Common myeloid progenitor, CD34-positive (primary cell): ENCODE data around the gene FNBP1L.
"Not testable (repeated sequence)": the region's sequence is repeated elsewhere in the genome, so short reads cannot be mapped to it uniquely, and the experiment has no call there.

Experiments
- CTCF ChIA-PET: fragments of 350-600 bp; sonication (Branson Sonifier 250); formaldehyde crosslinking; loops from one replicate; lab custom pipeline; 2021; ENCODE audit warnings: antibody characterized with exemption; lab: Charles Lee
- POLR2A ChIA-PET: fragments of 350-600 bp; sonication (Branson Sonifier 250); formaldehyde crosslinking; loops from one replicate; lab custom pipeline; 2021; ENCODE audit warnings: antibody characterized with exemption; lab: Charles Lee
- DNase-seq, 3 donors: peaks; one replicate each; pipeline versions ENCODE4 v3.0.0 to v3.0.0-alpha.2; 2013
- H3K27ac ChIP-seq, 2 experiments: 1 replicate in 1 of 2; 2 replicates in 1 of 2; pipeline ENCODE4 v1.7.0; 2013; ENCODE audit warnings: inconsistent platforms in 2 of 2, low read length in 2 of 2, mild to moderate bottlenecking in 2 of 2, low read depth in 1 of 2, moderate library complexity in 1 of 2; ENCODE audit not compliant: severe bottlenecking in 2 of 2, insufficient read depth in 1 of 2, poor library complexity in 1 of 2
- H3K27me3 ChIP-seq, 5 experiments: replicated peaks in 2 of 5; 1 replicate in 3 of 5; 2 replicates in 2 of 5; pipeline versions ENCODE4 v1.6.1 to v1.7.0; 2013; ENCODE audit warnings: low read length in 4 of 5, mild to moderate bottlenecking in 2 of 5, moderate library complexity in 2 of 5, inconsistent platforms in 1 of 5; ENCODE audit not compliant: insufficient read depth in 5 of 5, control insufficient read depth in 4 of 5
- H3K36me3 ChIP-seq, 4 experiments: 1 replicate in 2 of 4; 2 replicates in 2 of 4; pipeline versions ENCODE4 v1.6.1 to v1.7.0; 2013; ENCODE audit warnings: low read length in 3 of 4, control low read depth in 1 of 4, mild to moderate bottlenecking in 1 of 4; ENCODE audit not compliant: control insufficient read depth in 4 of 4, insufficient read depth in 4 of 4
- H3K4me1 ChIP-seq, 4 experiments: 1 replicate in 3 of 4; 2 replicates in 1 of 4; pipeline versions ENCODE4 v1.6.1 to v1.7.1; 2013; ENCODE audit warnings: low read length in 3 of 4, mild to moderate bottlenecking in 3 of 4, control low read depth in 1 of 4, inconsistent platforms in 1 of 4, moderate library complexity in 1 of 4; ENCODE audit not compliant: control insufficient read depth in 4 of 4, insufficient read depth in 4 of 4; ENCODE audit errors: control extremely low read depth in 1 of 4
- H3K4me3 ChIP-seq, 7 experiments: 1 replicate in 4 of 7; 2 replicates in 3 of 7; pipeline versions ENCODE4 v1.5.1 to v1.7.0; 2013; ENCODE audit warnings: mild to moderate bottlenecking in 7 of 7, low read length in 6 of 7, moderate library complexity in 6 of 7, inconsistent platforms in 2 of 7, low read depth in 2 of 7, control low read depth in 1 of 7; ENCODE audit not compliant: insufficient read depth in 4 of 7, control insufficient read depth in 1 of 7; ENCODE audit errors: extremely low read depth in 1 of 7
- H3K9me3 ChIP-seq, 5 experiments: 1 replicate in 4 of 5; 2 replicates in 1 of 5; pipeline versions ENCODE4 v1.6.1 to v1.7.1; 2013; ENCODE audit warnings: low read length in 4 of 5, mild to moderate bottlenecking in 2 of 5, inconsistent platforms in 1 of 5, low read depth in 1 of 5, moderate library complexity in 1 of 5; ENCODE audit not compliant: control insufficient read depth in 4 of 5, insufficient read depth in 2 of 5; ENCODE audit errors: control extremely low read depth in 1 of 5
- WGBS: methylation state at CpG from one replicate; pipeline ENCODE4 v1.1.5; 2013; ENCODE audit not compliant: insufficient coverage; 5-methylcytosine and 5-hydroxymethylcytosine counted together

FNBP1L gene

GRCh38 chr1:93468662-93469061, 20.7 kb downstream of the FNBP1L start:
- no peaks in the 10 kb centered on the region for H3K27me3 ChIP-seq
- ChIA-PET CTCF (no interaction called here), POLR2A (no interaction called here)
- H3K9me3 ChIP-seq: peaks cover 0 to 8% (median 0%) of the 10 kb centered on the region in 5 experiments
- H3K27ac ChIP-seq: no peak overlapping the region
- H3K36me3 ChIP-seq: peaks cover 0 to 1% (median 0%) of the 10 kb centered on the region in 4 experiments
- DNase-seq: no peak
- H3K4me3 ChIP-seq: no peak overlapping the region
- peaks cover 0 to 4% (median 0%) of the 10 kb centered on the region in 4 experiments for H3K4me1 ChIP-seq
- no CpG with 5 or more reads among the region's 3 CpGs for WGBS

GRCh38 chr1:93469223-93469622, 21.3 kb downstream of the FNBP1L start:
- H3K27ac ChIP-seq, POLR2A ChIA-PET, CTCF ChIA-PET, H3K4me1 ChIP-seq, H3K27me3 ChIP-seq, DNase-seq, H3K36me3 ChIP-seq, H3K9me3 ChIP-seq, H3K4me3 ChIP-seq: not testable (repeated sequence)
- WGBS: no CpG with 5 or more reads among the region's 3 CpGs

DNA sequence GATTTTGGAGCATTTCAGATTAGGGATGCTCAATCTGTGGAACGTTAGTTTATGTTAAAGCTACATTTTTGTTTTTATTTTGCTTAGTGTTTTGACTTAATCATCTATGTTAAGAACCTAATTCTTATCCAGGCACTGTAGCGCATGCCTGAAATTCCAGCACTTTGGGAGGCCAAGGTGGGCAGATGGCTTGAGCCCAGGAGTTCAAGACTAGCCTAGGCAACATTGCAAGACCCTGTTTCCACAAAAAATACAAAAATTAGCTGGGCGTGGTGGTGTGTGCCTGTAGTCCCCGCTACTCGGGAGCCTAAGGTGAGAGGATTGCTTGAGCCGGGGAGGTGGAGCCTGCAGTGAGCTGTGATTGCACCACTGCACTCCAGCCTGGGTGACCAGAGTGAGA, 23.4 kb downstream of the FNBP1L start:
- H3K27ac ChIP-seq: no peak overlapping the region
- H3K9me3 ChIP-seq: peaks cover 0 to 2% (median 0%) of the 10 kb centered on the region in 5 experiments
- POLR2A ChIA-PET: no interaction called here
- H3K4me1 ChIP-seq: no peaks in the 10 kb centered on the region
- DNase-seq: no peak
- H3K27me3 ChIP-seq: no peaks in the 10 kb centered on the region
- H3K36me3 ChIP-seq: no peaks in the 10 kb centered on the region
- 100% methylated on average over 5 of the region's 6 CpGs for WGBS
- CTCF ChIA-PET: interaction anchor here (1.0 kb wide), 1 partner anchor 163 kb away, joined by 3 read pairs; no protein-coding TSS in a partner anchor
- H3K4me3 ChIP-seq: no peak overlapping the region

- CTCF ChIA-PET: no interaction called here
- no CpG with 5 or more reads among the region's 1 CpG for WGBS
- no peak overlapping the region for H3K27ac ChIP-seq
- no peaks in the 10 kb centered on the region for H3K4me1 ChIP-seq
- POLR2A ChIA-PET: no interaction called here
- H3K4me3 ChIP-seq: no peak overlapping the region
- no peaks in the 10 kb centered on the region for H3K36me3 ChIP-seq
- DNase-seq: no peak
- no peaks in the 10 kb centered on the region for H3K27me3 ChIP-seq
- peaks cover 0 to 4% (median 0%) of the 10 kb centered on the region in 5 experiments for H3K9me3 ChIP-seq
Measured at GRCh38 chr1:93471911-93472310, 24.0 kb downstream of the FNBP1L start.

GRCh38 chr1:93474321-93474720, 26.4 kb downstream of the FNBP1L start:
- Histone ChIP-seq H3K36me3 (no peaks in the 10 kb centered on the region), H3K27me3 (no peaks in the 10 kb centered on the region), H3K9me3 (peaks cover 2 to 15% (median 5%) of the 10 kb centered on the region in 5 experiments), H3K27ac (no peak overlapping the region), H3K4me3 (no peak overlapping the region), H3K4me1 (no peaks in the 10 kb centered on the region)
- ChIA-PET CTCF (interaction anchor here (1.1 kb wide), 1 partner anchor 11 kb away, joined by 4 read pairs; no protein-coding TSS in a partner anchor), POLR2A (interaction anchor here (0.8 kb wide), 1 partner anchor 9 kb away, joined by 3 read pairs; no protein-coding TSS in a partner anchor)
- no peak for DNase-seq
- WGBS: 90% methylated on average over 2 of the region's 2 CpGs

GRCh38 chr1:93475681-93476080, 27.8 kb downstream of the FNBP1L start:
- Histone ChIP-seq H3K9me3 (peaks cover 2 to 18% (median 6%) of the 10 kb centered on the region in 5 experiments), H3K27ac (no peak overlapping the region), H3K4me1 (no peaks in the 10 kb centered on the region), H3K36me3 (no peaks in the 10 kb centered on the region), H3K4me3 (no peak overlapping the region), H3K27me3 (no peaks in the 10 kb centered on the region)
- DNase-seq: no peak
- ChIA-PET CTCF (interaction anchor here (1.1 kb wide), 1 partner anchor 12 kb away, joined by 3 read pairs; no protein-coding TSS in a partner anchor), POLR2A (no interaction called here)
- WGBS: no CpG with 5 or more reads among the region's 1 CpG

- whole genome bisulfite sequencing: 100% methylated on average over 1 of the region's 8 CpGs
- CTCF ChIA-PET: not testable (repeated sequence)
Measured at GRCh38 chr1:93479133-93479745, 31.3 kb downstream of the FNBP1L start.

More at GRCh38 chr1:93479133-93479745, 31.3 kb downstream of the FNBP1L start:
- POLR2A ChIA-PET, H3K4me1 ChIP-seq, H3K27me3 ChIP-seq, H3K27ac ChIP-seq, H3K36me3 ChIP-seq, H3K4me3 ChIP-seq: not testable (repeated sequence)
- H3K9me3 ChIP-seq: peaks cover 2 to 18% (median 6%) of the 10 kb centered on the region in 5 experiments
- DNase-seq: peak in 2 of 3 donors; percentile 35 to 41
